Activated CD4-positive, alpha-beta T cell treated with anti-CD3 and anti-CD28 coated beads, Interleukin-2, amount 50 U/mL, for 24 hours (primary cell): ENCODE results near the gene BCL2L2.
"Not testable (repeated sequence)": the region's sequence is repeated elsewhere in the genome, so short reads cannot be mapped to it uniquely, and the experiment has no call there.

ENCODE experiments used
- DNase-seq, 2 donors: peaks; one replicate each; pipeline ENCODE4 v3.0.0-alpha.2; 2020; ENCODE audit warnings: low read depth in 1 of 2, low spot score in 1 of 2

BCL2L2 gene

GRCh38 chr14:23322568-23323517 lies 16.2 kb downstream of the BCL2L2 start:
- DNase-seq = no peak

- DNase-seq = no peak
Measured at GRCh38 chr14:23323838-23324454, 17.3 kb downstream of the BCL2L2 start.

GRCh38 chr14:23324455-23324846 lies 17.8 kb downstream of the BCL2L2 start:
- no peak for DNase-seq

GRCh38 chr14:23324993-23325392 lies 18.4 kb downstream of the BCL2L2 start:
- no peak for DNase-seq

- DNase-seq = not testable (repeated sequence)
Measured at GRCh38 chr14:23325746-23326145, 19.1 kb downstream of the BCL2L2 start.

- DNase-seq = no peak
Measured at GRCh38 chr14:23326491-23327332, 20.1 kb downstream of the BCL2L2 start.

GRCh38 chr14:23327947-23328744 lies 21.5 kb downstream of the BCL2L2 start:
- DNase-seq = peak; percentile 28 to 69

GRCh38 chr14:23335623-23336022 lies 29.0 kb downstream of the BCL2L2 start:
- DNase-seq = no peak

GRCh38 chr14:23339506-23340268 lies 33.1 kb downstream of the BCL2L2 start:
- DNase-seq = no peak

GRCh38 chr14:23344481-23344880 lies 37.8 kb downstream of the BCL2L2 start:
- no peak for DNase-seq

GRCh38 chr14:23345987-23346692 lies 39.5 kb downstream of the BCL2L2 start:
- DNase-seq = no peak

GRCh38 chr14:23346693-23347405 lies 40.2 kb downstream of the BCL2L2 start:
- DNase-seq = no peak

- no peak for DNase-seq
Measured at GRCh38 chr14:23347406-23348296, 41.0 kb downstream of the BCL2L2 start.

- no peak for DNase-seq
Measured at GRCh38 chr14:23348297-23348655, 41.6 kb downstream of the BCL2L2 start.

- no peak for DNase-seq
Measured at GRCh38 chr14:23349156-23349845, 42.7 kb downstream of the BCL2L2 start.

GRCh38 chr14:23351681-23352505 lies 45.3 kb downstream of the BCL2L2 start:
- DNase-seq = no peak
